ENCODE measurements around the gene TPX2. TPM values are rescaled to one million over a fixed set of nuclear protein-coding genes. Genes with fewer than 3 reads are reported as not detected.
"Not testable (repeated sequence)": the region's sequence is repeated elsewhere in the genome, so short reads cannot be mapped to it uniquely, and the experiment has no call there.

The TPX2 gene
- polyA plus RNA-seq, 1 donor from 2014 or later: 2.1 TPM

DNA sequence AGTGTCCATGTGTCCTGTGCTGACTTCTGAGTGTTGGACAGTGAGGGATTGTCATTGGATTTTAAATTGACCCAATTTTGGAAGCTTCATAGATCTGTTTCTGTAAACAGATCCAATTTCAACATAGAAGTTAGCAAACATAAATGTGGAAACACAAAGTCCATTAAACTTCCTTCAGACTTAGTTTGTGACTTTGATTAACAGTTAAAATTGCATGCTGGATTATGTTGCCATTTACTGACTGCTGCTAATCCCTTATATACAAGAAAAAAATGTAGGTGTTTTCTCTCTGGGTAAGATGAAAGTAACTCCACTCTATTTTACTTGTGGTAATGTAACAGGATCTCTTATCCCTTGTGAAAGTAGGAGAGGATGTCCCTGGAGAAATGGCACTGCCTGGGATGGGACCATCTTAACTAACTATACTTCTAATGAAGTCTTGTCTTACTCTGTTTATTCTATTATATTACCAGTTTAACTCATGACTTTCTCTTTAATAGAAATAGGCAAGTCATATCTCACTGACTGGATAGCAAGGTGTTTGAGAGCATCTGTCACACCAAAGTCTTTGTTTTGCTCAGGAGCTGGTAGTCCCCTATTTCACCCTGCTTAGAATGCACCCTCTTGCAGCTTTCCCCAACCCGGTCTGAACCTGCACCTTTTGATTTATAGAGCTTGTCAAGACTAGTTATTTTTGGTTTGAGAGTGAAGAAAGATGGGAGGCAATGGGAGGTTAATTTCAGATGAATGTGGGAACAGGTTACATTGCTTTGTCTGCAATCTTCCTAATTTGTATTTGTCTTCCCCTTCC is 7.2 kb downstream of the TPX2 start:
- H3K9me3 ChIP-seq (ENCODE audit: low read length): no peaks in the 10 kb centered on the region
- TF ChIP-seq SMC3 (conservative IDR thresholded peaks at IDR 0.05; ENCODE audit: poor library complexity) (no peak), EZH2 (IDR thresholded peaks at IDR 0.05; ENCODE audit: borderline replicate concordance, insufficient read depth, low read length, poor library complexity, severe bottlenecking) (no peak), RAD21 (conservative IDR thresholded peaks at IDR 0.05) (no peak), CTCF (IDR thresholded peaks at IDR 0.05; ENCODE audit: poor library complexity, severe bottlenecking) (no peak), TAF1 (IDR thresholded peaks at IDR 0.05; ENCODE audit: low read depth) (no peak), POLR2AphosphoS5 (IDR thresholded peaks at IDR 0.05) (no peak), MXI1 (conservative IDR thresholded peaks at IDR 0.05; ENCODE audit: poor library complexity, severe bottlenecking) (no peak), EP300 (conservative IDR thresholded peaks at IDR 0.05; ENCODE audit: poor library complexity, severe bottlenecking) (no peak)
- TF ChIP-seq, protein P1, sequence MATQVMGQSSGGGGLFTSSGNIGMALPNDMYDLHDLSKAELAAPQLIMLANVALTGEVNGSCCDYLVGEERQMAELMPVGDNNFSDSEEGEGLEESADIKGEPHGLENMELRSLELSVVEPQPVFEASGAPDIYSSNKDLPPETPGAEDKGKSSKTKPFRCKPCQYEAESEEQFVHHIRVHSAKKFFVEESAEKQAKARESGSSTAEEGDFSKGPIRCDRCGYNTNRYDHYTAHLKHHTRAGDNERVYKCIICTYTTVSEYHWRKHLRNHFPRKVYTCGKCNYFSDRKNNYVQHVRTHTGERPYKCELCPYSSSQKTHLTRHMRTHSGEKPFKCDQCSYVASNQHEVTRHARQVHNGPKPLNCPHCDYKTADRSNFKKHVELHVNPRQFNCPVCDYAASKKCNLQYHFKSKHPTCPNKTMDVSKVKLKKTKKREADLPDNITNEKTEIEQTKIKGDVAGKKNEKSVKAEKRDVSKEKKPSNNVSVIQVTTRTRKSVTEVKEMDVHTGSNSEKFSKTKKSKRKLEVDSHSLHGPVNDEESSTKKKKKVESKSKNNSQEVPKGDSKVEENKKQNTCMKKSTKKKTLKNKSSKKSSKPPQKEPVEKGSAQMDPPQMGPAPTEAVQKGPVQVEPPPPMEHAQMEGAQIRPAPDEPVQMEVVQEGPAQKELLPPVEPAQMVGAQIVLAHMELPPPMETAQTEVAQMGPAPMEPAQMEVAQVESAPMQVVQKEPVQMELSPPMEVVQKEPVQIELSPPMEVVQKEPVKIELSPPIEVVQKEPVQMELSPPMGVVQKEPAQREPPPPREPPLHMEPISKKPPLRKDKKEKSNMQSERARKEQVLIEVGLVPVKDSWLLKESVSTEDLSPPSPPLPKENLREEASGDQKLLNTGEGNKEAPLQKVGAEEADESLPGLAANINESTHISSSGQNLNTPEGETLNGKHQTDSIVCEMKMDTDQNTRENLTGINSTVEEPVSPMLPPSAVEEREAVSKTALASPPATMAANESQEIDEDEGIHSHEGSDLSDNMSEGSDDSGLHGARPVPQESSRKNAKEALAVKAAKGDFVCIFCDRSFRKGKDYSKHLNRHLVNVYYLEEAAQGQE (IDR thresholded peaks at IDR 0.05; ENCODE audit: borderline replicate concordance): no peak
- H2AFZ ChIP-seq (ENCODE audit: low read depth, low read length): no peak overlapping the region
- no peak overlapping the region for H3K4me3 ChIP-seq (ENCODE audit: low read length)
- H3K4me2 ChIP-seq (ENCODE audit: low read length): no peak overlapping the region
- no peaks in the 10 kb centered on the region for H3F3A ChIP-seq (ENCODE audit: insufficient read depth, low read length, poor library complexity, severe bottlenecking)
- H3K79me2 ChIP-seq (replicated peaks; ENCODE audit: insufficient read depth, low read length): peaks cover 44% of the 10 kb centered on the region
- no peaks in the 10 kb centered on the region for H3K36me3 ChIP-seq (ENCODE audit: insufficient read depth, low read length)
- H3K27me3 ChIP-seq (ENCODE audit: insufficient read depth, low read depth, low read length): no peaks in the 10 kb centered on the region
- H4K20me1 ChIP-seq (ENCODE audit: insufficient read depth): no peaks in the 10 kb centered on the region
- H3K27ac ChIP-seq (ENCODE audit: low read length): no peak overlapping the region
- H3K9ac ChIP-seq (ENCODE audit: low read length): no peak overlapping the region
- no peaks in the 10 kb centered on the region for H3K9me2 ChIP-seq (ENCODE audit: insufficient read depth, low read length)

GRCh38 chr20:31747028-31747427 is 7.9 kb downstream of the TPX2 start:
- peaks cover 39% of the 10 kb centered on the region for H3K79me2 ChIP-seq (replicated peaks; ENCODE audit: insufficient read depth, low read length)
- not testable (repeated sequence) for H4K20me1 ChIP-seq (ENCODE audit: insufficient read depth); H3K4me3 ChIP-seq (ENCODE audit: low read length); H3F3A ChIP-seq (ENCODE audit: insufficient read depth, low read length, poor library complexity, severe bottlenecking); H3K27me3 ChIP-seq (ENCODE audit: insufficient read depth, low read depth, low read length); H3K4me2 ChIP-seq (ENCODE audit: low read length); H3K27ac ChIP-seq (ENCODE audit: low read length); H2AFZ ChIP-seq (ENCODE audit: low read depth, low read length); H3K9ac ChIP-seq (ENCODE audit: low read length); H3K36me3 ChIP-seq (ENCODE audit: insufficient read depth, low read length); H3K9me2 ChIP-seq (ENCODE audit: insufficient read depth, low read length); H3K9me3 ChIP-seq (ENCODE audit: low read length)
